NK-92 treated with Interleukin-12 subunit alpha and Interleukin-12 subunit beta, amount 100 ng/mL, for 24 hours (cell line): ENCODE results near the gene SCN4B.

Experiments used
- DNase-seq: peaks from one replicate; lab custom pipeline; 2025; lab: John Stamatoyannopoulos, UW

The SCN4B gene

DNA sequence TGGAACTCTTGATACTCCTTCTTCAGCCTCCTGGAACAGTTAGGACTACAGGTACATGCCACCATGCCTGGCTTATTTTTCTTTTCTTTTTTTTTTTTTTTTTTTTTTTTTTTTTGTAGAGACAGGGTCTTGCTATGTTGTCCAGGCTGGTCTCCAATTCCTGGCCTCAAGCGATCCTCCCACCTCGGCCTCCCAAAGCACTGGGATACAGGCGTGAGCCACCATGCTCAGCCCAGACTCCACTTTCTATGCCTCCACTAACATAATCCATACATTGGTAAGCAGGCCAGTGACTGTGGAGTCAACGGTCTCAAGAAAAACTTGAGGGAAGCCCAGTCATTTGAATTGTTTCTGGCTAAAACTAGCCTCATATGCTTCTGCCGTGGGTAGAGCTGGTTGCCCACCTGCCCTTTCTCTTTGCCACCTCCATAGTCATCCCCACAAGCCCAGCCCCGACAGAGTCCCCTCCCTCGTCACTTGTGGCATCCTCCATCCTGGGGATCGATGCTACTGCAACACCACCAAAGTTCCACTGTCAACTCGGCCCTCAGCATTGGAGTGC lies 21.5 kb upstream of the SCN4B start:
- DNase-seq: no peak

DNA sequence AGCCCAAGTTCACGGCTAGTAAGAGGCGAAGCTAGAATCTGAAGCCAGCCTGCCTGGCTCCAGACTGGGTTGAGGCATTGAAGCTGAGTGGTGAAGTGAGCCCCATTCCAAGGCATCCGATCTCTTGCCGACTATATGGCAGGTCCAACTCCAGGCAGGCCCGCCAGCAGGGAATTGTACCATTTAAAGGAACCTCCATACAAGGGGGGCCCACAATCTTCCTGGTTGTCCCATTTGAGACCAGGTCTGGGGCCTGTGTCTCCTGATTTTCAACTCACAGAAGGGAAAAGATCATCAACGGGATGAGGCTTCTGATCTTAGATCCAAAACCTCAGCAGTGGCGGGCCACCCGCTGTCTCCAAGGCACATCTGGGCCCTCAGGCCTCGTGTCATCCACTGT lies 19.7 kb upstream of the SCN4B start:
- DNase-seq: no peak

DNA sequence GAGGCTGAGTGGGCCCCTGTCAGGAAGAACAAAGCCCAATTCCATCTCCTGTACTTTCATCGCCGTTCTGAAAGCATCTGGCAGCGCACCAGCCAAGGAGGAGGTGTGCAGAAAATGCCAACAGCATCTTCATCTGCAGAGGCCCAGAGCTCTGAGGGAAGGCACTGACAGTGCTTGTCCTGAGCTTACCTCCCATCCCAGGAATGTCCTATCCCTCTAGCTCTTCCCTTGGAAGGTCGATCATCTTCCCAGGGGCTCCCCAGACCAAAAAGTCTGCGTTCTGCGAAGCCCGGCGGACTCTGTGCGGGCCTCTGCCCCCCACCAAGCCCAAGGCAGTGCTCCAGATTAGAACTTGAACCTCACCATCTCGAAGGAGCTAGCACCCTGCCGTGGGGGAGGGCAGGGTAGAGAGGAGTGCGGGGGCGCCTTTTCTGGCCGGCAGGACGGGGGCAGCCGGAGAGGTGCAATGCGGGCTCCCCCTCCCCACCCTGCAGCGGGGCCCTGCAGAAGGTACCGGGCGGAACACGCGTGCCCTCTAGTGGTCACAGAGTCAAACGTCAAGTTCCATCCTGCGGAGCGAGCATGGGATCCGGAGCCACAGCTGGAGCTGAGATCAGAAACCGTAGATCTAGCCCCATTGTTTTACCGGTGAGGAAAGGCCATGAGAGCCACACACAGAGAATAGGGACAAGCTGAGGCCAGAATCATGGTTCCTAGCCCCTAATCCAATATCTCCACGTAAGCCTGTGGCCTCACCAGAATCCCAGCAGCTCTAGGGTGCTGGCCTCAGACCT lies 18.8 kb upstream of the SCN4B start:
- DNase-seq: peak; percentile 37

DNA sequence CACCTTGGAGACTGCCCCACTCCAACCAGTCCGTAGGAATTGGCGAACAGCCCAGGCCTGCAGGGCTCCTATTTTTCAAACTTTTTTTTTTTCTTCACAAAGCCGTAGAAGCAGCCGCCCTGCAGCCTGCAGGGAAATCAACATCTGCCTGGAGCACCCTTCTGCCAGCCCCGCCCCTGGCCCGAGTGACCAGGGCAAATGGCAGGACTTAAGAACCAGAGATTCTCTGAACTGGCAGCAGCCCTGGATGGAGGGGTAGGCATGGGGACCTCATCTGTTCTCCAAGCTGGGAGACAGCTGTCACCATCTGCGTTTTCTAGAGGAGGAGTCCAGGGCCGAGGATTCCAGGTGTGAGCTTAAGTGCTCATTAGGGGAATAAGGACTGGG lies 18.3 kb upstream of the SCN4B start:
- no peak for DNase-seq

DNA sequence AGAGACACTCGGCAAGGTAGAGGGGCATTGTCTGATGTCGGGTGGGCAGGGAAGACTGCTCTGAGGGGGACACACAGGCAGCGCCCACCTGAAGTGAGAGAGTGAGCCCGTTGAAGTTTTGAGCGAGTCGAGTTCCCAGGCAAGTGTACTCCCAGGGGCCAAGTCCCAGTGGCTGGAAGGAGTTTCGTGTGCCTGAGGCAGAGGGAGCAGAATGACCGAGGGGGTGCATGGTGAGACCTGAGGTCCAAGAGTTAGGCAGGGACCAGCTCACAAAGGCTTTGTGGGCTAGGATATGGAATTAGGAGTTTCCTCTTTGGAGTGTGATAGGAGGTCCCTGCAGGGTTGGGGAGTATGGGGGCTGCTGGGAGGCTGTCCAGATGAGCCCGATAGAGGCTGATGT lies 17.6 kb upstream of the SCN4B start:
- no peak for DNase-seq

DNA sequence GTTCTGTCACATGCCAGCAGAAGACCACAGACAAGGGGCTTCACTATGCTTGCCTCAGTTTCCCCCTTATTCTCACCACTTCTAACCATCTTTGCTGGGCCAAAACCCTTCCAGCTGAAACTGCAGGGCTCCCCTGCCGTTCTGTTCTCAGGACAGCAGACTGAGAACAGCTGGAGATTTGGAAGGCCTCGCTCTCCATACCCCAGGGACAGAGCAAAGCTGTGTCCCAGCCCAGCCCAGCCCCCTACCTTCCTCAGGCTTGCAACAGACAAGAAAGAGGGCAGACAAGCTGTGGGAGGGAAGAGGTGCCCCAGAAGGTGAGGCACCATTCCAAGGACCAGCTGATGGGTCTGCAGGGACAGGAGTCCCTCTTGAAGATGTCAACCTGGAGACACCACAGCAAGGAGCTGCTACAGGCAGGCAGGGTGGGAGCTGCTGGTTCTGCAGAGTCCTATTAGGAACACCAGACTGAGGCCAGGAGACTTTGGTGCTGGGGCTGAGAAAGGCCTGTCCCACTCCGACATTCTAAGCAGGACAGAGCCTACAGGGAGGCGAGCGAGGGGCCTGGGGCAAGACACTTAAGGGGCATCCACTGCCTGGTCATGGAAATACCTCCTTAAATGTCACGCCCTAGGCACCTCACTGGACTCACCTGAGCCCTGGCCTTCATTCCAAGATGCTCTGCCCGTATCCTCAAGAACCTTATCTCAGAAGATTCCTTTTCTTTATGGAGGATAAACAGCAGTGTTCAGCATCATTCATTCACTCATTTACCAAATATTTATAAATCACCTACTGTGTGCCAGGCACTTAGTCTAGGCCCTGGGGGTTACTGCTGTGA lies 16.9 kb upstream of the SCN4B start:
- no peak for DNase-seq

DNA sequence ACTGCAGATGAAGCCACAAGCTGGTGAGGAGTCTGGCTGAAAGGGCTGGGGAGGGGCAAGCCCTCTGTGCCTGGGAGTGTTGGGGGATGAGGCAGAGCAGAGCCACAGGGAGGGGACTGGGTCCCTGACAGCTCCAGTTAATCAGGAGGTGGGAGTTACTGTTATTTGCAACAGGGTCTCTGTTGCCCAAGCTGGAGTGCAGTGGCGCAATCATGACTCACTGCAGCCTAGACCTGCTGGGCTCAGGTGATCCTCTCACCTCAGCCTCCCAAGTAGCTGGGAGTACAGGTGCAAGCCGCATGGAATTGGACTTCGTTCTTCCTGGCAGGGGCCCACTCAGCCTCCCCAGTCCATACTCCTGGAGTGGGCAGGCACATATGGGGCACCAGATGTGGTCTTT lies 16.1 kb upstream of the SCN4B start:
- no peak for DNase-seq

DNA sequence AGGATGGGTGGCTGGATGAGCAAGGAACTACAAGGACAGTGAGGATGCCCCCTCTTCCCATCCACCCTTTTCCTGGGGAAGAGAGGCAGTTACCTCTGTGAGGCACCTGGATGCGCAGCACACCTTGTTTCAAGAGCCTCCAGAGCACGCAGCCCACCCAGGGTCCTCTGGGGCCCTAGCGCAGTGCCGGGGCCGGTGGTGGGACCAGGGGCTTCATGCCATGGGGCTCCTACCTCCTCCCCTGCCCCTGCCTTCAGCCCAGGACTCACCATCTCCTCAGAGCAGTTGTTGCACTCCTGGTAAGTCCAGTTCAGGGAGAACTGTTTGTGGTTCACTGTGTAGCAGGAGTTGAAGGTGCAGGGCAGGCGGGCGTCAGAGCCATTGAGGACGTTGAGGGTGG lies 15.7 kb upstream of the SCN4B start:
- no peak for DNase-seq

DNA sequence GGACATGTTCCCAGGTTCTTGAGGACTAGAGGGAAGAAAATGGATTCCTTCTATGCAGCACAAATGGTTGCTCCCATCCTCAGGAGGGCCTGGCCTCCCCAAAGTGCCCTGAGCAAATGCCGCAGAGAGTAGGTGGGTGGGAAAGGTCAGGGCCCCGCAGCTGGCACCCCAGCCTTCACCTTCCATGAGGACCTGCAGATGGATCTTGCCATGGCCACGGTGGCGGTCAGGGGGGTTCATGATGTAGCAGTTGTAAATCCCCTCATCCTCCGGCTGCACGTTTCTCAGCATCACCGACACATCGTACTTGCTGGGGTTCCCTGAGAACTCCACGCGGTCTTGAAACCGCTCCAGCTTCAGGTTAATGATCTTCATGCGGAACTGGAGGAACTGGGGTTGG lies 15.3 kb upstream of the SCN4B start:
- no peak for DNase-seq

DNA sequence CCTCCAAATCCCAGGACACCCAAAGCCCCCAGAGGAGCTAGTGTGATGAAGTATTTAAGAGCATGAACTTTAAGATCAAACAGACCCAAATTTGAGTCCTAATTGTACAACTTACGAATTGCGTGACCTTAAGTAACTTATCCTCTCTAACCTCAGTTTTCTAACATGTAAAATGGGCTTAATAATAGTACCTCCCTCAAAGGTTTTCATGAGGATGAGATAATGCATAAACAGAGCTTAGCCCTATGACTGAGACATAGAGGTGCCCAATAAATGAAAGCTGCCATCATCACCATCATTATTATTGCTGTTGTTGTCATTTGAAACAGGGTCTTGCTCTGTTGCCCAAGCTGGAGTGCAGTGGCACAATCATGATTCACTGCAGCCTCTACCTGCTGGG lies 14.6 kb upstream of the SCN4B start:
- DNase-seq: no peak

DNA sequence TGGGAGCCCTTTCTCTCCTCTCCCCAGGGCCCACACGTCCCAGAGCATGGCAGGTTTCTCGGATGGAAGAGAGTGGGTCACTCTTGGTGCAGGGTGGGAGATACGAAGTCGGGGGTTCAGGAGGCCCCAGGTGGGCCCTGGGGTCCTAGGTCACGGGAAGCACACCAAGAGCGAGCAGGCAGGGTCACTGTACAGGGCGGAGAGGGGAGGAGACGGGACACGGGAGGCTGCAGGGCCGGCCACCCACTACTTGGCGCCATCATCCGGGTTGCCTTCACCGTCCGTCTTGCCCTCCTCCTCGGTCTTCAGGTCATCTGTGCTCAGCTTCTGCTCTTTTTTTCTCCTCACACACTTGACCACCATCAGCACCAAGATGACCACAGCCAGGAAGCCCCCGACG lies 14.0 kb upstream of the SCN4B start:
- DNase-seq: no peak

DNA sequence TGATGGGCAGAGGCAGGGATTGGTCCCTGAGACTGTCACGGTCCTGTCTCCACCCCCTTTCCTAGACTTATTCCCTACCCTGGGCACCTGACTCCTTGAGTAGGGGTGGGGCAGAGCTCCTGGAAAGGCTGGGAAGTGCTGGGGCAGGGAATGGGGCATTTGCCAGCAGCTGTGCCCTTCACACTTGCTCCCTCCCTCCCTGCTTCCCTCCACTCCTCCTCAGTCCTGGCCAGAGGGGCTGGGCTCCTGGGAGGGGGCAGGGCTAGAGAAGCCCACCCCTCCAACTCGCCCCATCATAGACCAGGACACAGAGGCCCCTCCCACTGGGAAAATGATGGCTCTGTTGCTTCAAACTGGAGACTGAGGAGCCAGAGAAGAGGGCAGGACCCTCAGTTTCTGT lies 12.3 kb upstream of the SCN4B start:
- DNase-seq: no peak

DNA sequence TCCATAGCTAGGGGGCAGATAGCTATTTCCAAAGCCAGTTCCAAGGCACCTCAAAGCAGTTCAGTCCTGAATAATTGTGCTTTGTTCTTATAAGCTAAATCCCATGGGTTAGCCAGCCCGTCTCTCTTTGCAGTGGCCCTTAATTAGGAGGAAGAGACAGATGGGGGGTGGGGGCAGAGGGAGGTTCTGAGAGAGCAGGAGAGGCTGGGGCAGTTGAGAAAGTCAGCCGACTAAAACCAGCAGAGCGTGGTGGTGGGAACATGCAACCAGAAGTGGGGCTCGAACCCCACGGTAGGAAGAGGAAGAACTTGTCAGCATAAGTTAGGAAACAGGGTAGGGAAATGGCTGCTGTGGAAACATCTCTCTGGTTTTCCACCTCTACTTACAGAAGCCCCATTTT lies 10.9 kb upstream of the SCN4B start:
- no peak for DNase-seq

DNA sequence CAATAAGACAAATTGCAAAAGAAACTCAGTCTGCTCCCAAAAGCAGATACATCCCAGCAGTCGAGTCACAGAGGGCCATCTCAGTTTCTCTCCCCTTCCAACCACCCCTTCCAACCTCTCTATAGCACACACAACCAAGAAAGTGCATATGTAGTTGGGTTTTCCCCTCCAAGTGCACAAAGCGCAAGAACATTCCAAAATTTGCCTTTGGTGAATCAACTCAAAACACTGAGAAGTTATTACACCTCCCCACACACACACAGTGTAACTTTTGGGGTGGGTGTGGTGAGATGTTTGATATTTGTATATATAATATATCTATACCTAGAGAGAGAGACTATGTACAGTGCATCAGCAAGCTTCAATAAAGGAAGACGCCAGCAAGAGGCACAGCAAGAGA lies 10.2 kb upstream of the SCN4B start:
- DNase-seq: no peak

DNA sequence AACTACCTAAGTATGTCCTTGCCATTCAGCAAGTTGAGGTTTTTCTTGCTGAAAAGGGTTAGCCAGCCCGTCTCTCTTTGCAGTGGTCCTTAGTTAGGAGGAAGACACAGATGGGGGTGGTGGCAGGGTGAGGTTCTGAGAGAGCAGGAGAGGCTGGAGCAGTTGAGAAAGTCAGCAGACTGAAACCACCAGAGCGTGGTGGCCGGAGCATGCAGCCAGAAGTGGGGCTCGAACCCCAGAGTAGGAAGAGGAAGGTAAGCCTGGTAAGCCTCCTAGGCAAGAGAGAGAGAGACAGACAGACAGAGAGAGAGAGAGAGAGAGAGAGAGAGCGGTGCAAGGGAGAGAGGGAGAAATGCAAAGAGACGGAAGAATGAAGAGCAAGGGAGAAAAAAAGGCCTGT lies 9.2 kb upstream of the SCN4B start:
- DNase-seq: no peak

DNA sequence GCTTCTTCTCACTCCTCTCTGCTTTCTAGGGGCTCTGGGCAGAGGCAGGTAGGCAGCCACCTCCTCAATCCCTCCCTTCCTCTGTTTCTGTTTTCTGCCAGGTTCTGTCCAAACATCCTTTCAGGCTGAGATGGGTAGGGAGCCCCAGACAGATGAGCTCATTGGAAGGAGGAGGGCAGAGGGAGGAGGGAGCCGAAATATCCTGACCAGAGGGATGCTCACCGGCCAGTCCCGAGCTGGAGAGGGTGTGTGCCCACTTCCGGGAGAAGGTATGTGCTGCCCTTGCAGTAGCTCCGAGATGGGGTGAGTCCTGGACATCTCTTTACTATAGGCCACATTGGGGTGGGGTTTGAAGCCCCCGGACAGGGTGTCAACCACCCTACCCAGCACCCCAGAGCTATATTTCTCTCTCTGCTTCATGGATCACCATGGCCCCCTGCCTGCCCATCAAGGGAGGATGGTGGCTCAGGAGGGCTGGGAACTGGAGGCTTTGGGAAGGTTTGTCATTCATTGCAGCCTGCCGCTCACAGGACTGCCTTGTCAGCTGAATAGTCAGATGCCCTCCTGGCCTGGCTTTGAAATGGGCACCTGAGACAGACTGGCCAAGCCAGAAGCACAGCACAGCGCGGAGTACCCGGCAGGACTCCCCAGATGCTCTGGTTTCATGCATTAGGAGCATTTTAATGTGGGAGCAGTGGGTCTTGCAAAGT lies 4.7 kb upstream of the SCN4B start:
- no peak for DNase-seq

DNA sequence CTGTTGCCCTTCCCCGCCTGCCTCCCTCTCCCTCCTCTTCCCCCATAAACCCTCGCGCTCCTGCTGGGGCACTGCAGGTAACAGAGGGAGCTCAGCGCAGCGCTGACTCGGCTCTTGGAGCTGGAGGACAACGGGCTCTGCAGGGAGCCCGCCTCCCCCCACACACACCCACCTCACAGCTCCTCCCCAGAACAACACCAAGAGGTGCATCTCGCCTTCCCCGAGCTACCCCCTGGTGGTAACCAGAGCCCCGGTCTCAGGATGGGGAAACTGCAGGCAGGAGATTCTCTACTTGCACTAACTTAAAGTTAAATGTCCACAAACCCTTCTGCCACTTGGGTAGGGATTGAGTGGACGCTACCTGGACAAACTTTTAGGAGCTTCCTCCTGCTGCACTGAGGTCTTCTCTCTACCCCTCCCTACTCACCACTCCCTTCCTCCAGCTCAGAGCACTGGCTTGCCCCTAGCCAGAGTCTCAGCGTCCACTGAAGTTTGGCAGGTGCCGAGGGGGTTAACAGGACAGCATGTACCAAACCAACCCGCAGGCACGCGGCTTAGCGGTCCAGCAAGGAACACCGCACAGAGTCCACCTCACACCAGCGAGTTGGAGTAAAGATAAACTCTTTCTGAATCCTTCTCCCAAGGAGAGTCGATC lies 4.0 kb upstream of the SCN4B start:
- DNase-seq: no peak

DNA sequence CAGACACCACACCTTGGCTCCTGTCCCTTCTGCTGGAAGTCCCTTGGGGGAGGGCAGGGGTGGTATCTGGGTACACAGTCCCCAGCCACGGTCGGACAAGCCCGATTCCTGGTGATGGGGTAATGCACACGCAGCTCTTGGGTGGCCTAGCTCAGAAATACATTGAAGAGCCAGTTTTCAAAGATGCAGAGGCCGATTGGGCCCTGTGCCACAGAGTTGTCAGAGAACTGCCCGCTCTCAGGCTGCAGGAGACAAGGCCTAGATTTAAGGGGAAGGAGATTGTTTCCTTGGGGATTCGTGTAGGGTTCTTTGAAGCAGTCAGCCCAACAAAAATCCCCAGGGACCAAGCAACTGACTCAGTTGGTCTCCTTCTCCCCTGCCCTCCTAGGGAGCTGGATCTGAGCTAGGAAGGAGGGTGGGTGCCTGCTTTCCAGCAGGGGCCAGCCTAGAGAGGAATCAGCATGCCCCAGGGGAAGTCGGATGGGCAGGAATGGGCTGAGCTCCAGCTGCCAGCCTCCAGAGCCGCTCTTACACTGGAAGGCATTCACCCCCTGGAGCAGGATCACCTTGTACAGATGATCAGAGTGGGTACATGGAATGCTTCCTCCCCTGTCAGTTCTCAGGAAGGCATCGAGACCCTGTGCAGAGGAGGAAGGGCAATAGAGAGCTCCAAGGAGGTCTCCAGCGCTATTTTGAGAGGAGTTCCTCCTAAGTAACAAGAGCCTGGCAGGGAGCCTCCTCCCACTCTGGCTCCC lies 3.3 kb upstream of the SCN4B start:
- DNase-seq: no peak

DNA sequence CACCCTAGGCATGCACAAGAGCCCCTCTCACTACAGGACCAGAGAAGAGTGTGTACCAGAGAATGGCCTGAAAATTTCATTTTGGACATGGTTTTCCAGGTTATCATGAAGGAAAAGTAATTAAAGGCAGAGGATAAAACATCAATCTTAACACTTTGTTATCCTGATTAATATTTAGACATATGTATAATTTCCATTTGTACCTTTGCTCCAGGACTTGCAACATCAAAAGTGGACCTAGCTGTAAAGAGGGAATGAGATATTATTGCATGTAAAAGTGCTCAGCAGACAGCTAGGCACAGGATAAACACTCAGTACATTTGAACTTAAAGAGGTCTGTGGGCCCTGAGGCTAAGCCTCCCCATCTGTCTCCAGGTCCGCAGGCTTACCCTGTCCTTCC lies 2.0 kb upstream of the SCN4B start:
- DNase-seq: no peak

DNA sequence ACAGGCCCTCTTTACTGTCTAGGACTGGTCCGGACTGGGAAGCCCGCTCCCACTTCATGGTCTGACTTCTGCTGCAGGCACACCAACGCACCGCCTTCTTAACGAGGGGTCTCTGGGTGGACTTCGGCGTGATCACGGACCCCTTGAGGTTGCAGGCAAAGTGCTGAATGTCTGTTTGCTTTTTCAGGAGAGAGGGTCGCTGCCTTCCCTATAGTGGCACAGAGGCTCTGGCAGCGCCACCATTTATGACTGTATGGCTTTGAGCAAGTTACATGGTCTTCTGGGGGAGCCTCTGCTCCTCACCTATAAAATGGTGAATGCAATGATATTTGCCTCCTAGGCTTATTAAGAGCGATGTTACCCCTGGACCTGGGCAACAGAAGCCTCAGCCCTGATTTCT lies 1.4 kb upstream of the SCN4B start:
- DNase-seq: no peak

DNA sequence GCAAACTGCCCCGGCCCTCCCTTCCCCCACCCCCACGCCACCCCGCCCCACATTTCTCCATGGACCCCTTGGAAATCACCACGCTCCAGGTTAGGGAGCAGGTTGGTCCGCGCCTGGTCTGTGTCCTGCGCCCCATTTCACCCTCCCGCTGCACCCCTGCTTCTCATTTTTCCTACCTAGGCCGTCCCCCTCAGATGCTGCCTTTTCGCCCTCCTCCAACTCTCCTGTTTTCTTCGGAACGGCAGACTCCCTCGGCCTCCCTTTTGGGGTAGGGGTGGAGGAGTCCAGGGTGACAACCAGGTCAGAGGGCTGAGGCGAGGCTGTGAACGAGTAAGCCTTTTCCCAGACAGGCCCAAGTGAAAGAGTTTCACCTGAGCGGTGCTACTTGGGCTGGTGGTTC lies 893 bp upstream of the SCN4B start:
- no peak for DNase-seq
